AG04450 (cell line): ENCODE data around the gene TP53AIP1. TPM values are rescaled to one million over a fixed set of nuclear protein-coding genes. Genes with fewer than 3 reads are reported as not detected.

Source experiments
- CTCF ChIA-PET: fragments of 300-600, 350-600 bp; formaldehyde crosslinking; extraction: SDS; loops from one replicate; lab custom pipeline; 2022; ENCODE audit warnings: antibody characterized with exemption, inconsistent platforms; lab: Charles Lee
- POLR2A ChIA-PET: fragments of 350-600 bp; formaldehyde crosslinking; extraction: SDS; loops from one replicate; lab custom pipeline; 2021; ENCODE audit warnings: antibody characterized with exemption, inconsistent platforms; lab: Yijun Ruan, JAX
- DNase-seq: peaks from one replicate; pipeline ENCODE4 v3.0.0-alpha.2; 2011; ENCODE audit warnings: low read depth, low spot score
- H3K27ac ChIP-seq: one replicate; pipeline ENCODE4 v1.5.1; 2012; ENCODE audit warnings: low read depth, low read length, control low read depth
- H3K27me3 ChIP-seq: one replicate; pipeline ENCODE4 v1.6.0; 2012; ENCODE audit warnings: low read length; ENCODE audit not compliant: control insufficient read depth, insufficient read depth
- H3K4me3 ChIP-seq: 2 replicates; pipeline ENCODE4 v1.5.1; 2011; ENCODE audit warnings: mild to moderate bottlenecking, low read depth, low read length, control low read depth
- H3K9me3 ChIP-seq: 2 replicates; pipeline ENCODE4 v1.5.1; 2012; ENCODE audit warnings: low read length; ENCODE audit not compliant: control insufficient read depth, insufficient read depth
- CTCF ChIP-seq: IDR thresholded peaks from 2 replicates; pipeline ENCODE4 v1.5.1; 2011; ENCODE audit warnings: low read depth, low read length, control low read depth, inconsistent platforms
- polyA plus RNA-seq: library from polyadenylated mRNA; depleted of rRNA; stranded (reverse); fragments of >200 nt; gene quantifications from 2 replicates; pipeline ENCODE4 v1.2.3, GENCODE V29; 2011

TP53AIP1 gene
- polyA plus RNA-seq, 1 experiment = not detected

- H3K27ac ChIP-seq = no peak overlapping the region
- no peak for DNase-seq
- H3K27me3 ChIP-seq = peaks cover 45% of the 10 kb centered on the region
- POLR2A ChIA-PET = no interaction called here
- H3K4me3 ChIP-seq = no peak overlapping the region
- H3K9me3 ChIP-seq = no peaks in the 10 kb centered on the region; the same call in 1 of the 2 replicates
- CTCF ChIA-PET = interaction anchor here (1.0 to 2.6 kb wide), 5 partner anchors 8 to 736 kb away, joined by 4 to 18 read pairs (median 7); no protein-coding TSS in a partner anchor
- no peak for TF ChIP-seq CTCF
Measured at GRCh38 chr11:128892866-128893565, 49.7 kb downstream of the TP53AIP1 start.

GRCh38 chr11:128891913-128892398 is 50.7 kb downstream of the TP53AIP1 start:
- ChIA-PET CTCF (interaction anchor here (1.6 to 2.6 kb wide), 3 partner anchors 13 to 64 kb away, joined by 4 to 18 read pairs (median 17); no protein-coding TSS in a partner anchor), POLR2A (no interaction called here)
- Histone ChIP-seq H3K27me3 (peaks cover 55% of the 10 kb centered on the region), H3K27ac (peak overlapping the region; percentile 11), H3K4me3 (no peak overlapping the region), H3K9me3 (no peaks in the 10 kb centered on the region; the same call in 1 of the 2 replicates)
- no peak for DNase-seq
- no peak for TF ChIP-seq CTCF

- no peak for TF ChIP-seq CTCF
- CTCF ChIA-PET = interaction anchor here (0.9 to 8.2 kb wide), 5 partner anchors 9 to 68 kb away, joined by 3 to 348 read pairs (median 3); no protein-coding TSS in a partner anchor
- Histone ChIP-seq H3K27ac (peak within 1 kb of the TSS; percentile 11), H3K27me3 (peaks cover 62% of the 10 kb centered on the region), H3K9me3 (no peaks in the 10 kb centered on the region; the same call in 1 of the 2 replicates), H3K4me3 (peak within 1 kb of the TSS; percentile 57)
- POLR2A ChIA-PET = no interaction called here
- no peak for DNase-seq
Measured at GRCh38 chr11:128890543-128891368, 51.9 kb downstream of the TP53AIP1 start, which contains the start of gene KCNJ5. TSS of gene KCNJ5 (plus strand) at chr11:128891356. CDS start at chr11:128911274, 19,918 bp downstream.

- TF ChIP-seq CTCF = no peak
- Histone ChIP-seq H3K4me3 (peak overlapping the region; percentile 57), H3K9me3 (no peaks in the 10 kb centered on the region; the same call in 1 of the 2 replicates), H3K27ac (no peak overlapping the region), H3K27me3 (peaks cover 63% of the 10 kb centered on the region)
- ChIA-PET POLR2A (no interaction called here), CTCF (interaction anchor here (0.9 to 8.2 kb wide), 4 partner anchors 9 to 68 kb away, joined by 3 to 348 read pairs (median 3); no protein-coding TSS in a partner anchor)
- DNase-seq = no peak
Measured at GRCh38 chr11:128890216-128890542, 52.5 kb downstream of the TP53AIP1 start.
